ENCODE results near the gene C3. TPM values are rescaled to one million over a fixed set of nuclear protein-coding genes. Genes with fewer than 3 reads are reported as not detected.
"Not testable (repeated sequence)": the region's sequence is repeated elsewhere in the genome, so short reads cannot be mapped to it uniquely, and the experiment has no call there.

C3 gene
- total and polyA plus RNA-seq, 10 donors: 5.8 to 182 (median 27.5) TPM

- Histone ChIP-seq H3K27ac (no peak overlapping the region), H3K4me1 (peaks cover 0 to 49% (median 14%) of the 10 kb centered on the region in 6 donors), H3K4me3 (no peak overlapping the region), H3K9me3 (no peaks in the 10 kb centered on the region), H3K36me3 (peaks cover 0 to 22% (median 3%) of the 10 kb centered on the region in 6 donors), H3K27me3 (replicated peaks in 1 of 7) (peaks cover 0 to 38% (median 11%) of the 10 kb centered on the region in 7 donors)
- TF ChIP-seq CTCF (IDR thresholded peaks at IDR 0.05 in 8 of 11, conservative IDR thresholded peaks at IDR 0.05 in 3 of 11): no peak
- TF ChIP-seq POLR2AphosphoS5 (IDR thresholded peaks at IDR 0.05): no peak
- TF ChIP-seq POLR2A (IDR thresholded peaks at IDR 0.05): no peak
- DNase-seq: no peak
- intact Hi-C loops (cut with DNase I; ENCODE audit: low total_unique reads): no loop called here
- 36 to 63% (median 41%) methylated on average over 11 to 20 of the region's 20 CpGs for WGBS, 5 donors
Measured at GRCh38 chr19:6660930-6661329, 59.5 kb downstream of the C3 start.

- H3K9me3 ChIP-seq; H3K27ac ChIP-seq; H3K4me3 ChIP-seq; DNase-seq; intact Hi-C loops (cut with DNase I; ENCODE audit: low total_unique reads); H3K36me3 ChIP-seq: not testable (repeated sequence)
- peaks cover 0 to 51% (median 11%) of the 10 kb centered on the region in 7 donors for H3K27me3 ChIP-seq (replicated peaks in 1 of 7)
- peaks cover 0 to 42% (median 9%) of the 10 kb centered on the region in 6 donors for H3K4me1 ChIP-seq
- WGBS, 5 donors: 76 to 85% (median 84%) methylated on average over 8 to 9 of the region's 9 CpGs
Measured at GRCh38 chr19:6656390-6656789, 64.1 kb downstream of the C3 start.

GRCh38 chr19:6654347-6655310 lies 65.8 kb downstream of the C3 start:
- DNase-seq: peak; percentile 62
- peak overlapping the region in 7 of 8 donors; percentile 48 to 75 (median 59) for H3K27ac ChIP-seq
- H3K4me3 ChIP-seq: peak overlapping the region in 1 of 8 donors; percentile 21
- peaks cover 0 to 38% (median 7%) of the 10 kb centered on the region in 7 donors for H3K27me3 ChIP-seq (replicated peaks in 1 of 7)
- H3K9me3 ChIP-seq: no peaks in the 10 kb centered on the region
- no peaks in the 10 kb centered on the region for H3K36me3 ChIP-seq
- 23 to 29% (median 28%) methylated on average over 15 of the region's 15 CpGs for WGBS, 5 donors
- TF ChIP-seq POLR2AphosphoS5 (IDR thresholded peaks at IDR 0.05) (peak in 1 of 3 donors; percentile 20), POLR2A (IDR thresholded peaks at IDR 0.05) (no peak), CTCF (IDR thresholded peaks at IDR 0.05 in 8 of 11, conservative IDR thresholded peaks at IDR 0.05 in 3 of 11) (no peak)
- intact Hi-C loops (cut with DNase I; ENCODE audit: low total_unique reads): no loop called here
- H3K4me1 ChIP-seq: peaks cover 0 to 31% (median 4%) of the 10 kb centered on the region in 6 donors

- 53 to 68% (median 56%) methylated on average over 1 of the region's 1 CpG for WGBS, 5 donors
- H3K36me3 ChIP-seq: no peaks in the 10 kb centered on the region
- DNase-seq: no peak
- intact Hi-C loops (cut with DNase I; ENCODE audit: low total_unique reads): no loop called here
- peaks cover 0 to 31% (median 4%) of the 10 kb centered on the region in 6 donors for H3K4me1 ChIP-seq
- TF ChIP-seq CTCF (IDR thresholded peaks at IDR 0.05 in 8 of 11, conservative IDR thresholded peaks at IDR 0.05 in 3 of 11): no peak
- TF ChIP-seq POLR2AphosphoS5 (IDR thresholded peaks at IDR 0.05): no peak
- no peak for TF ChIP-seq POLR2A (IDR thresholded peaks at IDR 0.05)
- H3K27ac ChIP-seq: peak overlapping the region in 2 of 8 donors; percentile 18 to 23
- peaks cover 0 to 33% (median 0%) of the 10 kb centered on the region in 7 donors for H3K27me3 ChIP-seq (replicated peaks in 1 of 7)
- H3K9me3 ChIP-seq: no peaks in the 10 kb centered on the region
- no peak overlapping the region for H3K4me3 ChIP-seq
Measured at GRCh38 chr19:6652805-6653094, 67.7 kb downstream of the C3 start.

Data from spleen (tissue), 11 donors.